Measurements from ENCODE around the gene HDAC5.

- TF ChIP-seq, protein P1, sequence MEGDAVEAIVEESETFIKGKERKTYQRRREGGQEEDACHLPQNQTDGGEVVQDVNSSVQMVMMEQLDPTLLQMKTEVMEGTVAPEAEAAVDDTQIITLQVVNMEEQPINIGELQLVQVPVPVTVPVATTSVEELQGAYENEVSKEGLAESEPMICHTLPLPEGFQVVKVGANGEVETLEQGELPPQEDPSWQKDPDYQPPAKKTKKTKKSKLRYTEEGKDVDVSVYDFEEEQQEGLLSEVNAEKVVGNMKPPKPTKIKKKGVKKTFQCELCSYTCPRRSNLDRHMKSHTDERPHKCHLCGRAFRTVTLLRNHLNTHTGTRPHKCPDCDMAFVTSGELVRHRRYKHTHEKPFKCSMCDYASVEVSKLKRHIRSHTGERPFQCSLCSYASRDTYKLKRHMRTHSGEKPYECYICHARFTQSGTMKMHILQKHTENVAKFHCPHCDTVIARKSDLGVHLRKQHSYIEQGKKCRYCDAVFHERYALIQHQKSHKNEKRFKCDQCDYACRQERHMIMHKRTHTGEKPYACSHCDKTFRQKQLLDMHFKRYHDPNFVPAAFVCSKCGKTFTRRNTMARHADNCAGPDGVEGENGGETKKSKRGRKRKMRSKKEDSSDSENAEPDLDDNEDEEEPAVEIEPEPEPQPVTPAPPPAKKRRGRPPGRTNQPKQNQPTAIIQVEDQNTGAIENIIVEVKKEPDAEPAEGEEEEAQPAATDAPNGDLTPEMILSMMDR (IDR thresholded peaks at IDR 0.05): no peak
- TF ChIP-seq POLR2A (IDR thresholded peaks at IDR 0.05): peak; percentile 13
These were observed 57.1 kb downstream of the HDAC5 start, which contains the start of gene LSM12 for GRCh38 chr17:44066204-44066930.
